Globus pallidus (tissue), 1 donor: ENCODE data around the gene DHCR24.

Source experiments
- DNase-seq: peaks from one replicate; pipeline ENCODE4 v3.0.0-alpha.2; 2015; ENCODE audit warnings: low spot score

Gene DHCR24

DNA sequence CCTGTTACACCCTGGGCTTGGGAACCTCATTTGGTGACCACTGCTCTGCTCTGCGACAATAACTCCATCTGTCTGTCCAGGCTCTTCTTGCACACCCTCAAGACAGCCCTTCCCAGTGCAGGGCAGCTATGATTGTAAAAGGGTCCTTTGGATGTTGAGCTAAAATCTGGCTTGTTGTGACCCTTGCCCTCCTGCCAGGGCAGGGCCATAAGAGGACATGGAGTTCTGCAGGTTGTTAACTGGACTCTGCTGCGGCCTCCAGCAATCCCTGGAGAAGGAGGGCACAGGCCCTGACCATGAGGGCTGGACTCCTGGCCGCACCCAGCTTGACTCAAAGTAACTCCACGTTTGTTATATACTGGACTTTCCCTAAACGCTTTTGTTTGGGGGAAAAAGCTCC is 41.2 kb downstream of the DHCR24 start:
- no peak for DNase-seq

DNA sequence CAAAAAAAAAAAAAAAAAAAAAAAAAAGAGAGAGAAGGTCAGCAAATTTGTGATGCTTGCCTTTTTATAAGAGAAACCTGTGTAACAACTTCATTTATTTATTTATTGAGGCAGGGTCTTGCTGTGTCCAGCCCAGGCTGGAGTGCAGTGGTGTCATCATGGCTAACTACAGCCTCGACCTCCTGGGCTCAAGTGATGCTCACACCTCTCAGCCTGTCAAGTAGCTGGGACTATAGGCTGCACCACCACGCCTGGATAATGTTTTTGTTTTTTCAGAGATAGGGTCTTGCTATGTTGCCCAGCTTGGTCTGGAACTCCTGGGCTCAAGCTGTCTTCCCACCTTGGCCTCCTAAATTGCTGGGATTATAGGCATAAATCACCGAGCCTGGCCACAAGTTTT is 42.4 kb downstream of the DHCR24 start:
- no peak for DNase-seq

DNA sequence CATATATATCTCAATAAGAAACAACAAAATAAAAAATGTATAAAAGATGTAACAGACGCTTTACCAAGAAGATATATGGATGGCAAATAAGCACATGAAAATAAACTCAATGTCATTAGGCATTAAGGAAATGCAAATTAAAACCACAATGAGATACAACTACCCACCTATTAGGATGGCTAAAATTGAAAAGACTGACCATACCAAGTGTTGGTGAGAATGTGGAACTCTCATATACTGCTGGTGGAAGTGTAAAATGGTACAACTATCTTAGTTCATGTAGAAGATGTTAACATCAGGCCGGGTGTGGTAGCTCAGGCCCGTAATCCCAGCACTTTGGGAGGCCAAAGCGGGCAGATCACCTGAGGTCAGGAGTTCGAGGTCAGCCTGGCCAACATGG is 43.5 kb downstream of the DHCR24 start:
- no peak for DNase-seq

DNA sequence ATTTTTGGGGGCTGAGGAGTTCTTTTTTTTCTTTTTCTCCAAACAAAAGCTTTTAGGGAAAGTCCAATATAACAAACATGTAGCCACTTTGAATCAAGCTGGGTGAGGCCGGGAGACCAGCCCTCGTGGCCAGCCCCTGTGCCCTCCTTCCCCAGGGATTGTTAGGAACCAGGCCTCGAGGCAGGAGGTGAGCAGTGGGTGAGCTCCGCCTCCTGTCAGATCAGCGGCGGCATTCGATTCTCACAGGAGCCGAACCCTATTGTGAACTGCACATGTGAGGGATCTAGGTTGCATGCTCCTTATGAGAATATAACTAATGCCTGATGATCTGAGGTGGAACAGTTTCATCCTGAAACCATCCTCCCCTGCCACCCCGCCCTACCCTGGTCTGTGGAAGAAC is 44.0 kb downstream of the DHCR24 start:
- DNase-seq, result no peak

DNA sequence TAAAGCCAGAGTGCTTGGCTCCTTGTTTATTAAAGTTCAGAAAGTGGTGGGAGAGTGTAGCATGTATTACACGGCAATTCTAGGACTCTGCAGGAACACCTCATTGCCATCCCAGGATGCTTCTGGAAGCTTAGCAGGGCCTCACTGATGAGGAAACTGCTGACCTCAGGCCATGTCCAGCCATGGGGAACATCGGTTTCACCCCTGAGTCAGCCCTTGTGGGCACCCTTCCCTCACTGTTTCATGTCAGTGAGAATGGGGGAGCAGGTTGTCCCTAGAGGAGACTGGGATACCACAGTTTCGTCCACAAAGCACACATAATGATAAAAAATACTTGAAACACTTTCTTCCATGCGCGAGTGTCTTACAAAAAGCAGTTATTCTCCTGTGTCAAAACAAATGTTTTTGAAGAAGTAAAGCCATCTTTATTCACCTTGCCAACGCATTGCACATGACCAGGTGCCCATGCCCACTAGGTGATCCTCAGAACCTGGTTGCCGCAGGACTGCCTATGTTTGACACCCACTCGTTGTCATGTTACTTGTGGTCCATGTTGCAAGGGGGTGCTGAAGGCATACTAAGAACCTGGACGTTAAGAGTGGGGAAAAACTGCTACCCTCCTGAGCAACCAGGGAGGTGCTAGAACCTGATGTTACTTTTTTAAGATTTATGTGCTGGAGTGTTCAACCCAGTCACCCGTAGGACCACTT is 44.6 kb downstream of the DHCR24 start:
- DNase-seq, result no peak

DNA sequence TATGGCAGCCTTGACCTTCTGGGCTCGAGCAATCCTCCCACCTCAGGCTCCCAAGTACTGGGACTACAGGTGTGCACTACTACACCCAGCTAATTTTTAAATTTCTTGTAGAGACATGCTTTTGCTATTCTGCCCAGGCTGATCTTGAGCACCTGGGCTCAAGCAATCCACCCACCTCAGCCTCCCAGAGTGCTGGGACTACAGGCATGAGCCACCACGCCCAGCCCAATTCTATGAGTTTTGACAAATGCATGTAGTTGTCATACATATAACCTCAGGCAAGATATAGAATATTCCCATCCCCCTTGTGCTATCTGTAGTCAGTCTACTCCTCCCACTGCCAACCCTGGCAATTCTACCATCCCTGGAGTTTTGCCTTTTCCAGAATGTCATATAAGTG is 47.2 kb downstream of the DHCR24 start:
- DNase-seq, result no peak

DNA sequence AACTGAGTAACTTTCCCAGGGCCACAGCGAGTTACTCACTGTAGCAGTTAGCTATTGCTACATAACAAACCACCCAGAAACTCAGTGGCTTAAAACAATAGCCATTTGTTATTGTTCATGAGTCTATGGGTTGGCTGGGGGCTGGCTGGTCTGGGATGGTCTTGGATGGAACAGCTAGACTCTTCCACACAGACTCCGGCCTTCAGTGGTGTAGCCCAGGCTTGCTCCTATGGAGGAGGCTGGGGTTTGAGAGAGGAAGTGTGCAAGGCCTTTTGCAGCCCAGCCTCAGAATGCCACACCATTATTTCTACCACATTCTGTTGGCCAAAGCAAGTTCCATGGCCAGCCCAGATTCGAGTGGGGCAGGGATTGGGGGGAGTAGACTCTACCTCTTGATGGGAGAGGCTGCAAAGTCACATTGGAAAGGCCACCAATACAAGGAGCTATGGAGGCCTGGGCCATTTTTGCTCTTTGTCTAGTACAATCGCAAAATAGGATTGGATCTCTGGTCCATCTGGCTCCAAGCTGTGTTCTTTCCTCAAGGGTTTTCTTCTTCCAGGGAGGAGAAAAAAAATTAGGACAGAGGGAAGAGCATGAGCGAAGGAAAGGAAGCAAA is 48.3 kb downstream of the DHCR24 start:
- DNase-seq, result no peak

DNA sequence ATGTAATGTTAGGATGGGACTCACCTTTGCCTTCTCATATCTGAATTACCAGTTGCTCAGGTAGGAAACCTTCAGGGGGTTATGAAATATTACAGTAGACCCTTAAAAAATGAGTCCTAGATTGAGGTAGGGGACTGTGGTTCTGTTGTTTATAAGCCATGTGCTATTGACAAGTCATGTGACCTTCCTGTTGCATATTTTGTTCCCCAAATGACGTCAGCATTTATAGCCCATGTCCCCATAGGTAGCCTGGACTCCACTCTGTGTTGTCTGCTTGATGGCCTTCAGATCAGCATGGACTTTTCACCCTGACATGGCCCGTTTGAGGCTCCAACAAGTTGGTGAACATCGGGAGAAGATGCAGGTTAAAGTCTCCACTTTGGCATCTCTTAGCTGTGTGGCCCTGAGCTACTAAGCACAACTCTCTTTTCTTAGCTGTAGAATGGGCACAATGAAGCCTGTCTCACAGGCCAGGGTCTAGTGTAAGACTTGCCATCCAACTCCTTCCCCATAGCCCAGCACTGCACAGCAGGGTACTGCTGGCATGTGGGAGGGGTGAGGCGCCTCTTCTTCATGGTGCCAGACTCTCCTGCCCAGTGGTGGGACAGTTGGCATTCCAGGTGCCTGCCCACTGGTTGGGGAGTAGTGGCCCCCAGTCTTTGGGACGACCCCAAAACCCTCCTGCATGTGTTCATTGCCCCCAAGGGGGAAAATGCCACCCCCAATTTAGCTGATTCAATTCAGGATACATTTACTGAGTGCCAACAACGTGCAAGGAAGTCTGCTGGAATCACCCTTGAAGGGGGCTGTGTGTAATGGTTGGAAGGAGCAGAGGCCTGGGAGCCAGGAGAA is 49.8 kb downstream of the DHCR24 start:
- DNase-seq, result no peak

DNA sequence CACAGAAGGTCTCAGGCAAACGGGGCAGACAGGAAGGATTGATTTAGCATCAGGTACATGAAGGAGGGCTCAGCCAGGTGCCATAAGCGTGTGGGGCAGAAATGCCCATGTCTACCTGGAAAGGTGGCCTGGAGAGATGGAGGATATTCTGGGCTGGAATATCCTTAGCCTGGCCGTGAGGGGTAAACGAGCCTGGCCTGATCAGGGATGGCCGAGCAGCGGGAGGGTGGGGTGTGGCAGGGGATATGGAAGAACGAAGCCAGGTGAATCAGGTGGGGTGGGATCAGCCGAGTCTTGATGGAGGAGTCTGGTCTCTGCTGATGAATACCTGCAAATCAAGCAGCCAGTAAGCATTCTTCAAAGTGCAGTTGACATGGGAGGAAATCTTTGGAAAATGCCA is 50.4 kb downstream of the DHCR24 start:
- no peak for DNase-seq

DNA sequence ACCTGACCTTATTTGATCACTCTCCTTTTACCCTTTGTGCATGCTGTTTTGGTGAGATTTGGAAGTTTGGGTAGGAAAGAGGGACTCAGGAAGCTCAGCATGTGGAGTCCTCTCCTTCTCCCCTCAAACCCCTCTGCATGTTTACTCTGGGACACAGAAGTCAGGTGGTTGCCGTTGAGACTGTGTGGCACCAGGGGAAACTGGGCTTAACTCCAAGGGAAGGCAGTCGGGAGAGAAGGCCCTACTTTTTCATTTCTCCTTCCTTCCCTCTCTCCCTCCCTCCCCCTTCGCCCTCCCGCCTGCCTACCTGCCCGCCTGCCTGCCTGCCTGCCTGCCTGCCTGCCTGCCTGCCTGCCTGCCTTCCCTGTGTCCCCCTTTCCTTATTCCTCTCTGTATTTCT is 51.0 kb downstream of the DHCR24 start:
- no peak for DNase-seq

DNA sequence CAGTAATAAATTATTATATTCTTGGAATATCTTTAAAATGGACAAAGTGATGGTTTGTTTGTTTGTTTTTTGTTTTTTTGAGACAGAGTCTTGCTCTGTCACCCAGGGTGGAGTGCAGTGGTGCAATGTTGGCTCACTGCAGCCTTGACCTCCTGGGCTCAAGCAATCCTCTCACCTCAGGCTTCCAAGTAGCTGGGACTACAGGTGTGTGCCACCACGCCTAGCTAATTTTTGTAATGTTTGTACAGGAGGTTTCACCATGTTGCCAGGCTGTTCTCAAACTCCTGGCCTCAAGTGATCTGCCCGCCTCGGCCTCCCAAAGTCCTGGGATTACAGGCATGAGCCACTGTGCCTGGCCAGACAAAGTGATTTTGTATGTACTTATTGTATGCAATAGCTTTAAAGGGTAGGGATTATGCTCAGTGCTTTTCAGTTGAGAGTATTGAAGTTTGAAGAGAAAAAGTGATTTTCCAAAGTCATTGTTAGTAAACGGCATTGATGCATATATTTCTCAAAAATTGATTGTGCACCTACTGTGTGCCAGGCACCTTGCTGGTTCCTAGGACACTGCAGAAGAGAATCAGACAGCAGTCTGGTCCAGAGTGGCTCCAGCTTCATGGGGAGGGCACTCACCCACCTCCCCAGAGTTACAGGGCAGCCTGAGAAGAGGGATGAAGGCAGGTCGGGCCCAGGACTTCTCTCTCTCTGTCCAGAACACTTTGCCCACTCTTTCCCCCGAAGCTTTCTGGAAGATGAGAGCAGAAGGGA is 51.7 kb downstream of the DHCR24 start:
- no peak for DNase-seq

DNA sequence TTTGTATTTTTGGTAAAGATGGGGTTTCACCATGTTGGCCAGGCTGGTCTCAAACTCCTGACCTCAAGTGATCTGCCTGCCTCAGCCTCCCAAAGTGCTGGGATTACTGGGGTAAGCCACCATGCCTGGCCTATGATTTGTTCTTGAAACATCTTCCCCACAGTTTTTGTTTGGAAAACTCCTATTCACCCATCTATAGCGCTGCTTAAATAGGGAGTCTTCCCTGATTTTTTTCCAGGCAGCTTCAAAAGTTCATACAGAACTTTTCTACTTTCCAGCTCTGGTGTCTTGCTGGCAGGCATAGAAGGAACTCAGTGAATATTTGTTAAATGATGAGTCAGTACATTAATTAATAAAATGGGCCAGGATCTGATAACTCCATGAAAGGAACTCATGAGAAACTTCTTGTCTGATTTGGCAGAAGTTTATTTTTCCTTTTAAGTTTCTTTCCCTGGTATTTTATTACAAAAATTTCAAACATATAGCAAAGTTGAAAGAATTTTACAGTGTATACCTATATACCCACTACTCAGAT is 52.9 kb downstream of the DHCR24 start:
- DNase-seq, result no peak

DNA sequence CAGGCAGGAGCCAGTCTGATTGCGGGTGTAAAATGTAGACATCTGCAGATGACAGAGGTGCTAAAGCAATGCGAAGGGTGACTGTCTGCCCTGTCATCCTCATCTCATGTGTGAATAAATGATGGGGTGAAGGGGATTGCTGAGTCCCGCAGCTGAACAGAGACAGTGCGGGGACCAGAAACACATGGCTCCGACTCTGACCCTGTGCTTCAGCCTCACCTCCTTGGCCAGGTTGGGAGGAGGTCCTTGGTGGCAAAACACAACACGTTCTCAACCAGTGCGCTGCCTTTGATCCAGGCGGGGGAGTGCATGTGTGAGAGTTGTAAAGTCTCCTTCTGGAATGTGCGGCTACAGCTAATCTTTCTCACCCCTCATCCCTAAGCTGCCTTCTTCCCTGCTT is 53.9 kb downstream of the DHCR24 start:
- DNase-seq, result no peak

DNA sequence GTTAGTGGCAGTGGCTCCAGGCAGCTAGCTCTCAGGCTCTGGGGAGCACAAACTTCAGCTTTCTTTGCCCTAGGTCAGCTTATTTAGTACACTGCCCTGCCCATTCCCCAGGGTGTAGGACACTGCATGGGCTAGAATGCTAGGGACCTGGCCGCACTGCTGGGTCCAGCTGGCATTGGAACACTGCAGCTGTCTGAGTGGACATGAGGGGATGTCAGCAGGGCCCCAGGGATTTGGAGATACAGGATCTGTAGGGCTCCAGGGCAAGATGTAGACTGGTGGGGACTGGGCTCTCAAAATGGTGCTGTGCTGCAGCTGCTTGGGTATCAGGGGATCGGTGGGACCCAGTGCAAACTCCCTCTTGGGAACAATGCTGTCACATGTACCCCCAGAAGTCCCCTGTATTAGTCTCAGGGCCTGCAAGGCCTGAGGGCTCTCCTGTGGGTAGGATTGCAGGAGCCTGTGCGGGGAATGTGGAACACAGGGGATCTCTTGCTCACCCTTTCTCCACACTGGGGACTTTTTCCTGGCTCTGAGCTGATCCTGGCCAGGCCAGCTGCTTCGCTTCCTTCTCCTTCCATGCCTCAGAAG is 60.7 kb downstream of the DHCR24 start:
- no peak for DNase-seq

DNA sequence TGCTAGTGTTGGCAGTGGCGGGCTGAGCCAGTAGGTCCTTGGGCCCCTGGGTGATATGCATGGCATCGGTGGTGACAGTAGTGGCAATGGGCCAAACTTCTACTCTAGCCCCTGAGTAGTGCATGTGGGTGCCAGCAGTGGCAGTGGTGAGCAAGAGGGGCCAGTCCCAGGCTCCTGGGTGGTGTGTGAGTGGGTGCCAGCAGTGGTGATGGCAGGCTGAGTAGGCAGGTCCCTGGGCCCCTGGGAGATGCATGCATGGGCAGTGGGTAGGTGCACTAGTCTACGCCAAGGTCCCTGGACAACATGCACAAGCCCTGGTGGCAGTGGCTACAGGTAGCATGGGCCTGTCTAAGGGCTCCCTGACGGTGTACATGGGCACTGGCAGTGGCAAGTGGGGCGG is 61.3 kb downstream of the DHCR24 start:
- no peak for DNase-seq

DNA sequence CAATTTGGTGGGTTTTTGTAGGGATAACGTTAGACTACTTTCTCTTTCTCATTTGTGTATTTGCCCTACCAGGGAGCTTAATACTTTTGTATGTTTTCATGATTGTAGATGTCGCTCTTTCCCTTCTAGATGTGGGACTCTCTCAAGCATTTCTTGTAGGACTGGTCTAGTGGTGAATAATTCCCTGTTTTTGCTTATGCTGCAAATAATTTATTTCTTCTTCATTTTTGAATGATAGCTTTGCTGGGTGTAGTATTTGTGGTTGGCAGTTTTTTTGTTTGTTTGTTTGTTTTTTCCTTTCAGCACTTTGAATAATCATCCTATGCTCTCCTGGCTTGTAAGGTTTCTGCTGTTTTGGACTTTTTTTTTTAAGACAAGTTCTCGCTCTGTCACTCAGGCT is 63.3 kb downstream of the DHCR24 start:
- DNase-seq, result no peak

DNA sequence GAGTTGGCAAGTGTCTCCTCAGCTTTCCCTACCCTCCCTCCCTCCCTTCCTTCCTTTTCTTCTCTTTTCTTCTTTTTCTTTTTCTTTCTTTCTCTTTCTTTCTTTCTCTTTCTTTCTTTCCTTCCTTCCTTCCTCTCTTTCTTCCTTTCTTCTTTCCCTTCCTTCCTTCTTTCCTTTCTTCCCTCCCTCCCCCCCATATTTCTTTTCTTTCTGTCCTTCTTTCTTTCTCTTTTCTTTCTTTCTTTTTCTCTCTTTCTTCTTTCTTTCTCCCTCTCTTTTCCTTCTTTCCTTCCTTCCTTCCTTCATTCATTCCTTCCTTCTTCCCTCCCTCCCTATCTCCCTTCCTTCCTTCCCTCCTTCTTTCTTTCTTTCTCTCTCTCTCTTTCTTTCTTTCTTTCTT is 67.3 kb downstream of the DHCR24 start:
- no peak for DNase-seq

DNA sequence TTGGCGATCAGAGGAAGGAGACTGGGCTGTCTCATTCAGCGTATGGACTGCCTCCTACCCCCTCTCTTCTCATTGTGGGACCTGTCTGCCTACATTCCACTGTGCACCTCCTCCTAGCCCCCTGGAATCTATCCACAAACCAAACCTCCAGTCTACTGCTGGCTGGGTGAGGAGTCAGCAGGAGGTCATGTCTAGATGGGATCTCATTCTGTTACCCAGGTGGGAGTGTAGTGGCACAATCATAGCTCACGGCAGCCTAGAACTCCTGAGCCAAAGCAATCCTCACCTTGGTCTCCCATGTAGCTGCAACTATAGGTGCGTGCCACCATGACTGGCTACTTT is 67.8 kb downstream of the DHCR24 start:
- no peak for DNase-seq

DNA sequence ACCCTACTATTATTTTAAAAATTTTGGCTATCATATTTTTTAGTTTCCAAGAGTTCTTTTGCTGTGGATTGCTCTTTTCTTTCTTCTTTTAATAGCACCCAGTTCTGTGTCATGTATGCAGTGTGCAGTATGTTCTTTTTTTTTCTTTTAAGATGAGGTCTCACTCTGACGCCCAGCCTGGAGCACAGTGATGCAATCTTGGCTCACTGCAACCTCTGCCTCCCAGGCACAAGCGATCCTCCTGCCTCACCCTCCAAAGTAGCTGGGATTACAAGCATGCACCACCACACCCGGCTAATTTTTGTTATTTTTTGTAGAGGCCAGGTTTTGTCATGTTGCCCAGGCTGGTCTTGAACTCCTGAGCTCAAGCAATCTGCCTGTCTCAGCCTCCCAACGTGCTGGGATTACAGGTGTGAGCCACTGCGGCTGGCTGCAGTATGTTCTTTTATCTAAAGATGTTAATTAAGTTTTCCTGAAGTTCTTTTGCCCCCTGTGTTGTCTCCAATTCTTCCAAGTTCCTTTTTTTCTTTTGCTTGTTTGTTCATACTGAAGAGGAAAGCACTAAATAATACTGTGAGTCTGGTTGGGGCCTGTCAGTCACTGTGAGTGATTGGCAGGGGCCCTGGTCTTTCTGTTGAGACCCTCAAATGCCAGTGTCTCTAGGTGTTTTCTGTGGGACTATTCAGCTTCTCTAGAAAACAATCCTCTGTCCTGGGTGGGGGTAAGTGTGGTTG is 68.4 kb downstream of the DHCR24 start:
- DNase-seq, result no peak

DNA sequence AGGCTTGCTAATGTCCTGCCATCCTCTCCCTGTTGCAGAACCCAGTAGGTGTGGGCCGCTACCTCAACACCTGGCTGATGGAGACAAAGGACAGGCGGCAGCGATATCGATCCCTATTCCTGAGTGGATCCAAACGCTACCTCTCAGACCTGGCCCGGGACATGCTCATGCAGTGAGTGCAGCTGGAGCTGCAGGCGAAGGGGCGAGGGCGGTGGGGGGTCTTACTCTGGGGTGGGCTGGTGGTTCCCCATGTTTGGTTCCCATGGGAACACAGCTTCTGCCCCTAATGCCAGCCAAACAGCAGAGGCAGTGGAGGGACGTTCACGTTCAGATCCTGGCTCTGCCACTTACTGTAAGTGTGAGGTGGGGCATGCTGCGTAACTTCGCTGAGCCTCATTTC is 70.0 kb downstream of the DHCR24 start:
- no peak for DNase-seq

DNA sequence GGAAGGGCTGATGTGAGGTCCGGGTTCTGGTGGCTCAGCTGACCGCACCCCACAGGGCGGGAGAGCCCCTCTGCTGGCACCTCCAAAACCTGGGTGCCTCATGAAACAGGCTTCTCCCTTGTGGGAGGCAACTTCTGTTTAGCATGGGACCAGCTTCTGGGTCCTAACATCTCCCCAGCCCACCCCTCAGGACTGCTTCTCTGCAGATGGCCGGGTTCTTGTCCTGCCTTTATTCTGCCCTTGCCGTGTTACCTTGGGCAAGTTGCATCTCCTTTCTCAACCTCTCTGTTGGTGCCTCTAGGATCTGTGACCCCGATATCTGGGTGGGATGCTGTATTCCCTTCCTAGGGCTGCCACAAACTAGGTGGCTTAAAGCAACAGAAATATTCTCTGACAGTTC is 70.9 kb downstream of the DHCR24 start:
- DNase-seq, result no peak
